Lower leg skin (tissue), 3 donors: ENCODE results near the gene BCL11A.

ENCODE experiments used
- POLR2A ChIP-seq, 2 donors: fragments of 450-650 bp; IDR thresholded peaks; one replicate each; pipeline ENCODE4 v1.6.1; 2016 to 2017; ENCODE audit warnings: antibody characterized with exemption in 2 of 2, mild to moderate bottlenecking in 1 of 2, moderate library complexity in 1 of 2
- TF ChIP-seq, protein P1 (sequence below), 3 donors: fragments of 450-650 bp; IDR thresholded peaks; one replicate each; pipeline ENCODE4 v1.5.1; 2016; ENCODE audit warnings: antibody characterized with exemption in 3 of 3, mild to moderate bottlenecking in 3 of 3, moderate library complexity in 2 of 3

DNA sequence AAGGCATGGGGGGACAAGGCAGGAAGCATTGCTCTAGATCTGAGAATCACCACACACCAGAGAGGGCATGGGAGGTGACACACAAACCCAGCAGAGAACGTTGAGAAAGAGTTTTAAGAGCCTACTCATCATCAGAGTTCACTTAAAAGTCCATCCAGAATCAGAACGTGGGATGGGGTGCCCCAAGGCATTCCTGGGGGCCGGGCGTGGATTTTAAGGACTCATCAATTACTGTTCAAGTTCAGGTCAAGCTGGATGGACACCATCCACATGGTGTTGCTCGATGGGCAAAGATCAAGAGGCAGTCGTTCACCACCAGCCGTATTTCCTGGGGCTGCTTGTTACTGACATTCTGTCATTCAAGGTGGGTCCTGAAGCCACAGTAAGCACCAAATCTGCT lies 34.9 kb downstream of the BCL11A start:
- TF ChIP-seq, protein P1, sequence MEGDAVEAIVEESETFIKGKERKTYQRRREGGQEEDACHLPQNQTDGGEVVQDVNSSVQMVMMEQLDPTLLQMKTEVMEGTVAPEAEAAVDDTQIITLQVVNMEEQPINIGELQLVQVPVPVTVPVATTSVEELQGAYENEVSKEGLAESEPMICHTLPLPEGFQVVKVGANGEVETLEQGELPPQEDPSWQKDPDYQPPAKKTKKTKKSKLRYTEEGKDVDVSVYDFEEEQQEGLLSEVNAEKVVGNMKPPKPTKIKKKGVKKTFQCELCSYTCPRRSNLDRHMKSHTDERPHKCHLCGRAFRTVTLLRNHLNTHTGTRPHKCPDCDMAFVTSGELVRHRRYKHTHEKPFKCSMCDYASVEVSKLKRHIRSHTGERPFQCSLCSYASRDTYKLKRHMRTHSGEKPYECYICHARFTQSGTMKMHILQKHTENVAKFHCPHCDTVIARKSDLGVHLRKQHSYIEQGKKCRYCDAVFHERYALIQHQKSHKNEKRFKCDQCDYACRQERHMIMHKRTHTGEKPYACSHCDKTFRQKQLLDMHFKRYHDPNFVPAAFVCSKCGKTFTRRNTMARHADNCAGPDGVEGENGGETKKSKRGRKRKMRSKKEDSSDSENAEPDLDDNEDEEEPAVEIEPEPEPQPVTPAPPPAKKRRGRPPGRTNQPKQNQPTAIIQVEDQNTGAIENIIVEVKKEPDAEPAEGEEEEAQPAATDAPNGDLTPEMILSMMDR (IDR thresholded peaks at IDR 0.05), result no peak
- no peak for TF ChIP-seq POLR2A (IDR thresholded peaks at IDR 0.05)
